ENCODE results near the gene PSD2.

The PSD2 gene

GRCh38 chr5:139804800-139805397 is 9.3 kb downstream of the PSD2 start:
- peaks cover 13% of the 10 kb centered on the region for H3K27me3 ChIP-seq (ENCODE audit: insufficient read depth, insufficient read length)
- H3K9me3 ChIP-seq (ENCODE audit: insufficient read depth, low read length) = no peaks in the 10 kb centered on the region
- H3K9ac ChIP-seq (ENCODE audit: insufficient read length, low read depth) = no peak overlapping the region
- no peak for TF ChIP-seq SUZ12 (IDR thresholded peaks at IDR 0.05; ENCODE audit: extremely low read depth, insufficient read depth, insufficient read length)
- TF ChIP-seq YY1 (IDR thresholded peaks at IDR 0.05; ENCODE audit: insufficient read depth, insufficient read length) = no peak
- TF ChIP-seq ZNF274 (IDR thresholded peaks at IDR 0.05; ENCODE audit: low read depth, low read length) = no peak
- no peaks in the 10 kb centered on the region for H3K36me3 ChIP-seq (ENCODE audit: insufficient read depth, insufficient read length, low read length)
- H3K4me3 ChIP-seq (ENCODE audit: insufficient read length, low read depth) = no peak overlapping the region
- no peaks in the 10 kb centered on the region for H3K4me1 ChIP-seq (ENCODE audit: insufficient read depth, insufficient read length)
- no peak for DNase-seq (ENCODE audit: low read depth, low spot score)

GRCh38 chr5:139805545-139805944 is 9.9 kb downstream of the PSD2 start:
- H3K4me1 ChIP-seq (ENCODE audit: insufficient read depth, insufficient read length) = no peaks in the 10 kb centered on the region
- no peak overlapping the region for H3K9ac ChIP-seq (ENCODE audit: insufficient read length, low read depth)
- H3K27me3 ChIP-seq (ENCODE audit: insufficient read depth, insufficient read length) = peaks cover 10% of the 10 kb centered on the region
- H3K36me3 ChIP-seq (ENCODE audit: insufficient read depth, insufficient read length, low read length) = no peaks in the 10 kb centered on the region
- no peaks in the 10 kb centered on the region for H3K9me3 ChIP-seq (ENCODE audit: insufficient read depth, low read length)
- H3K4me3 ChIP-seq (ENCODE audit: insufficient read length, low read depth) = no peak overlapping the region
- no peak for TF ChIP-seq ZNF274 (IDR thresholded peaks at IDR 0.05; ENCODE audit: low read depth, low read length)
- no peak for TF ChIP-seq SUZ12 (IDR thresholded peaks at IDR 0.05; ENCODE audit: extremely low read depth, insufficient read depth, insufficient read length)
- no peak for TF ChIP-seq YY1 (IDR thresholded peaks at IDR 0.05; ENCODE audit: insufficient read depth, insufficient read length)
- no peak for DNase-seq (ENCODE audit: low read depth, low spot score)

GRCh38 chr5:139806111-139806510 is 10.5 kb downstream of the PSD2 start:
- peaks cover 10% of the 10 kb centered on the region for H3K27me3 ChIP-seq (ENCODE audit: insufficient read depth, insufficient read length)
- TF ChIP-seq ZNF274 (IDR thresholded peaks at IDR 0.05; ENCODE audit: low read depth, low read length) (no peak), SUZ12 (IDR thresholded peaks at IDR 0.05; ENCODE audit: extremely low read depth, insufficient read depth, insufficient read length) (no peak), YY1 (IDR thresholded peaks at IDR 0.05; ENCODE audit: insufficient read depth, insufficient read length) (no peak)

GRCh38 chr5:139806726-139807646 is 11.4 kb downstream of the PSD2 start:
- Histone ChIP-seq H3K27me3 (ENCODE audit: insufficient read depth, insufficient read length) (peaks cover 4% of the 10 kb centered on the region), H3K9me3 (ENCODE audit: insufficient read depth, low read length) (no peaks in the 10 kb centered on the region), H3K36me3 (ENCODE audit: insufficient read depth, insufficient read length, low read length) (no peaks in the 10 kb centered on the region), H3K4me1 (ENCODE audit: insufficient read depth, insufficient read length) (no peaks in the 10 kb centered on the region), H3K9ac (ENCODE audit: insufficient read length, low read depth) (no peak overlapping the region), H3K4me3 (ENCODE audit: insufficient read length, low read depth) (no peak overlapping the region)
- TF ChIP-seq YY1 (IDR thresholded peaks at IDR 0.05; ENCODE audit: insufficient read depth, insufficient read length) (no peak), SUZ12 (IDR thresholded peaks at IDR 0.05; ENCODE audit: extremely low read depth, insufficient read depth, insufficient read length) (no peak), ZNF274 (IDR thresholded peaks at IDR 0.05; ENCODE audit: low read depth, low read length) (no peak)
- no peak for DNase-seq (ENCODE audit: low read depth, low spot score)

More at GRCh38 chr5:139806111-139806510, 10.5 kb downstream of the PSD2 start:
- no peak overlapping the region for H3K9ac ChIP-seq (ENCODE audit: insufficient read length, low read depth)
- no peak overlapping the region for H3K4me3 ChIP-seq (ENCODE audit: insufficient read length, low read depth)
- H3K4me1 ChIP-seq (ENCODE audit: insufficient read depth, insufficient read length) = no peaks in the 10 kb centered on the region
- no peak for DNase-seq (ENCODE audit: low read depth, low spot score)
- no peaks in the 10 kb centered on the region for H3K36me3 ChIP-seq (ENCODE audit: insufficient read depth, insufficient read length, low read length)
- no peaks in the 10 kb centered on the region for H3K9me3 ChIP-seq (ENCODE audit: insufficient read depth, low read length)

GRCh38 chr5:139807647-139808030 is 12.0 kb downstream of the PSD2 start:
- TF ChIP-seq YY1 (IDR thresholded peaks at IDR 0.05; ENCODE audit: insufficient read depth, insufficient read length) = no peak
- TF ChIP-seq SUZ12 (IDR thresholded peaks at IDR 0.05; ENCODE audit: extremely low read depth, insufficient read depth, insufficient read length) = no peak
- TF ChIP-seq ZNF274 (IDR thresholded peaks at IDR 0.05; ENCODE audit: low read depth, low read length) = no peak
- Histone ChIP-seq H3K4me1 (ENCODE audit: insufficient read depth, insufficient read length) (no peaks in the 10 kb centered on the region), H3K27me3 (ENCODE audit: insufficient read depth, insufficient read length) (no peaks in the 10 kb centered on the region), H3K9me3 (ENCODE audit: insufficient read depth, low read length) (no peaks in the 10 kb centered on the region), H3K9ac (ENCODE audit: insufficient read length, low read depth) (no peak overlapping the region), H3K4me3 (ENCODE audit: insufficient read length, low read depth) (no peak overlapping the region), H3K36me3 (ENCODE audit: insufficient read depth, insufficient read length, low read length) (no peaks in the 10 kb centered on the region)
- DNase-seq (ENCODE audit: low read depth, low spot score) = no peak

- H3K27me3 ChIP-seq (ENCODE audit: insufficient read depth, insufficient read length) = no peaks in the 10 kb centered on the region
- H3K4me3 ChIP-seq (ENCODE audit: insufficient read length, low read depth) = no peak overlapping the region
- H3K9me3 ChIP-seq (ENCODE audit: insufficient read depth, low read length) = no peaks in the 10 kb centered on the region
- DNase-seq (ENCODE audit: low read depth, low spot score) = no peak
- TF ChIP-seq YY1 (IDR thresholded peaks at IDR 0.05; ENCODE audit: insufficient read depth, insufficient read length) (no peak), SUZ12 (IDR thresholded peaks at IDR 0.05; ENCODE audit: extremely low read depth, insufficient read depth, insufficient read length) (no peak), ZNF274 (IDR thresholded peaks at IDR 0.05; ENCODE audit: low read depth, low read length) (no peak)
- H3K36me3 ChIP-seq (ENCODE audit: insufficient read depth, insufficient read length, low read length) = no peaks in the 10 kb centered on the region
- no peaks in the 10 kb centered on the region for H3K4me1 ChIP-seq (ENCODE audit: insufficient read depth, insufficient read length)
- H3K9ac ChIP-seq (ENCODE audit: insufficient read length, low read depth) = no peak overlapping the region
These were observed 13.1 kb downstream of the PSD2 start for GRCh38 chr5:139808481-139809330.

Measured in NT2/D1 (cell line).